IMR-90 (cell line): Measurements from ENCODE around the gene HIVEP1. TPM values are rescaled to one million over a fixed set of nuclear protein-coding genes. Genes with fewer than 3 reads are reported as not detected.

ENCODE experiments used
- ATAC-seq: fragments of 200-7000 bp; cut with Tn5 transposase; 2 replicates; pipeline ENCODE4 v1.9.1; 2020; ENCODE audit warnings: low read depth, mild to moderate bottlenecking, moderate library complexity
- BruUV-seq: library from RNA; stranded (reverse); fragments of 400-500 nt; replicated peaks from 2 replicates; lab custom pipeline; 2021; lab: Mats Ljungman, UMichigan
- CTCF ChIA-PET: fragments of 300-600 bp; formaldehyde crosslinking; extraction: SDS; loops from one replicate; lab custom pipeline; 2021; ENCODE audit warnings: antibody characterized with exemption; lab: Yijun Ruan, JAX
- POLR2A ChIA-PET: fragments of 300-600 bp; sonication (Branson Sonifier 250); formaldehyde crosslinking; loops from one replicate; lab custom pipeline; 2022; ENCODE audit warnings: antibody characterized with exemption; ENCODE audit not compliant: unreplicated experiment; lab: Charles Lee
- DNase-seq: peaks from one replicate; pipeline ENCODE4 v3.0.0; 2013
- H2AFZ ChIP-seq: replicated peaks from 2 replicates; pipeline ENCODE3; 2013; ENCODE audit warnings: low read length, mild to moderate bottlenecking; ENCODE audit not compliant: poor library complexity
- H2AK5ac ChIP-seq: 2 replicates; pipeline ENCODE4 v1.6.1; 2013; ENCODE audit warnings: low read depth, low read length, inconsistent platforms
- H2AK9ac ChIP-seq: replicated peaks from 2 replicates; pipeline ENCODE3; 2013; ENCODE audit warnings: mild to moderate bottlenecking, low read depth, low read length, moderate library complexity; ENCODE audit not compliant: poor library complexity
- H2BK120ac ChIP-seq: 2 replicates; pipeline ENCODE4 v1.6.1; 2013; ENCODE audit warnings: low read depth, low read length, inconsistent platforms
- H2BK15ac ChIP-seq: 3 replicates; pipeline ENCODE4 v1.6.1; 2013; ENCODE audit warnings: low read depth, low read length, inconsistent platforms
- H2BK20ac ChIP-seq: 2 replicates; pipeline ENCODE4 v1.6.1; 2013; ENCODE audit warnings: low read depth, mild to moderate bottlenecking, inconsistent platforms, low read length, moderate library complexity
- H2BK5ac ChIP-seq: 2 replicates; pipeline ENCODE4 v1.6.1; 2013; ENCODE audit warnings: mild to moderate bottlenecking, low read depth, low read length, inconsistent platforms; ENCODE audit not compliant: poor library complexity, severe bottlenecking
- H3K14ac ChIP-seq: replicated peaks from 2 replicates; pipeline ENCODE4 v1.6.1; 2013; ENCODE audit warnings: low read depth, low read length, inconsistent platforms
- H3K18ac ChIP-seq: 2 replicates; pipeline ENCODE4 v1.6.1; 2013; ENCODE audit warnings: low read depth, low read length, control low read depth
- H3K23ac ChIP-seq: 2 replicates; pipeline ENCODE4 v1.6.1; 2013; ENCODE audit warnings: low read depth, low read length, inconsistent platforms
- H3K27ac ChIP-seq: 2 replicates; pipeline ENCODE4 v1.5.1; 2013; ENCODE audit warnings: mild to moderate bottlenecking, control low read depth, low read length; ENCODE audit not compliant: insufficient read depth
- H3K27me3 ChIP-seq: 2 replicates; pipeline ENCODE4 v1.6.1; 2013; ENCODE audit warnings: low read length; ENCODE audit not compliant: control insufficient read depth, insufficient read depth
- H3K36me3 ChIP-seq: 2 replicates; pipeline ENCODE4 v1.6.1; 2013; ENCODE audit warnings: low read length, mixed read lengths; ENCODE audit not compliant: control insufficient read depth, insufficient read depth
- H3K4ac ChIP-seq: 2 replicates; pipeline ENCODE4 v1.6.1; 2013; ENCODE audit warnings: low read depth, low read length, inconsistent platforms
- H3K4me1 ChIP-seq: 2 replicates; pipeline ENCODE4 v1.6.1; 2013; ENCODE audit warnings: low read length, mixed read lengths; ENCODE audit not compliant: control insufficient read depth, insufficient read depth
- H3K4me2 ChIP-seq: 2 replicates; pipeline ENCODE4 v1.6.1; 2013; ENCODE audit warnings: low read depth, mild to moderate bottlenecking, control low read depth, low read length, moderate library complexity
- H3K4me3 ChIP-seq: 2 replicates; pipeline ENCODE4 v1.5.1; 2013; ENCODE audit warnings: low read depth, mild to moderate bottlenecking, control low read depth, low read length, moderate library complexity; ENCODE audit not compliant: insufficient read depth
- H3K56ac ChIP-seq: 2 replicates; pipeline ENCODE4 v1.6.1; 2013; ENCODE audit warnings: low read length, inconsistent platforms; ENCODE audit not compliant: insufficient read depth; ENCODE audit errors: extremely low read depth
- H3K79me1 ChIP-seq, 2 experiments: 2 replicates each; pipeline ENCODE4 v1.6.1; 2013; ENCODE audit warnings: low read length in 2 of 2, inconsistent platforms in 1 of 2, low read depth in 1 of 2
- H3K9ac ChIP-seq: 2 replicates; pipeline ENCODE4 v1.6.1; 2013; ENCODE audit warnings: low read depth, low read length, control low read depth
- H3K9me1 ChIP-seq: 2 replicates; pipeline ENCODE4 v1.6.1; 2013; ENCODE audit warnings: low read length, inconsistent platforms; ENCODE audit not compliant: insufficient read depth
- H3K9me3 ChIP-seq: 2 replicates; pipeline ENCODE4 v1.6.1; 2013; ENCODE audit warnings: low read length; ENCODE audit not compliant: control insufficient read depth, insufficient read depth
- H4K20me1 ChIP-seq: 2 replicates; pipeline ENCODE4 v1.6.1; 2013; ENCODE audit warnings: low read length, inconsistent platforms; ENCODE audit not compliant: insufficient read depth
- H4K5ac ChIP-seq: 2 replicates; pipeline ENCODE4 v1.6.1; 2013; ENCODE audit warnings: mild to moderate bottlenecking, low read depth, low read length, control low read depth
- H4K8ac ChIP-seq, 2 experiments: 2 replicates each; pipeline ENCODE4 v1.6.1; 2013; ENCODE audit warnings: low read depth in 2 of 2, low read length in 2 of 2, control low read depth in 1 of 2, inconsistent platforms in 1 of 2
- H4K91ac ChIP-seq: 2 replicates; pipeline ENCODE4 v1.6.1; 2013; ENCODE audit warnings: low read depth, low read length, inconsistent platforms; ENCODE audit not compliant: insufficient read depth
- BHLHE40 ChIP-seq: fragments of 150-350 bp; IDR thresholded peaks from 2 replicates; pipeline ENCODE4 v1.6.1; 2016; ENCODE audit warnings: mild to moderate bottlenecking, low read depth, low read length
- CEBPB ChIP-seq: IDR thresholded peaks from 2 replicates; pipeline ENCODE4 v1.6.1; 2012; ENCODE audit warnings: low read depth, low read length, improper control_type of control experiment
- FOS ChIP-seq: fragments of 150-350 bp; IDR thresholded peaks from 2 replicates; pipeline ENCODE4 v1.6.1; 2016; ENCODE audit warnings: low read depth, low read length
- MAFK ChIP-seq: IDR thresholded peaks from 2 replicates; pipeline ENCODE4 v1.6.1; 2012; ENCODE audit warnings: low read depth, low read length, improper control_type of control experiment
- MAZ ChIP-seq: IDR thresholded peaks from 2 replicates; pipeline ENCODE4 v1.6.1; 2012; ENCODE audit warnings: low read depth, mild to moderate bottlenecking, low read length, improper control_type of control experiment, moderate library complexity, borderline replicate concordance
- NFE2L2 ChIP-seq: fragments of 150-350 bp; IDR thresholded peaks from 2 replicates; pipeline ENCODE4 v1.6.1; 2016; ENCODE audit warnings: low read depth, mild to moderate bottlenecking, low read length
- POLR2A ChIP-seq: IDR thresholded peaks from 2 replicates; pipeline ENCODE4 v1.6.1; 2012; ENCODE audit warnings: mild to moderate bottlenecking, low read depth, low read length
- RCOR1 ChIP-seq: IDR thresholded peaks from 2 replicates; pipeline ENCODE4 v1.6.1; 2012; ENCODE audit warnings: mild to moderate bottlenecking, low read length, improper control_type of control experiment; ENCODE audit not compliant: insufficient replicate concordance
- RFX5 ChIP-seq: IDR thresholded peaks from 2 replicates; pipeline ENCODE4 v1.8.0; 2012; ENCODE audit warnings: low read depth, mild to moderate bottlenecking, low read length, moderate library complexity
- WGBS, 2 experiments: methylation state at CpG; one replicate each; pipeline versions ENCODE4 v1.1.5 to v1.1.7; 2013; ENCODE audit warnings: missing lambda C conversion rate in 2 of 2; ENCODE audit not compliant: insufficient read length in 1 of 2; ENCODE audit errors: extremely low coverage in 2 of 2; 5-methylcytosine and 5-hydroxymethylcytosine counted together
- dilution Hi-C: fragments of 300-500 bp; cut with HindIII; formaldehyde crosslinking; loops from one replicate; pipeline ENCODE4 v1.14.3; 2018; ENCODE audit warnings: low sequenced_read_pairs; ENCODE audit not compliant: unreplicated experiment
- in situ Hi-C: fragments of 300-500 bp; cut with MboI; formaldehyde crosslinking; loops from 3 replicates; pipeline ENCODE4 v1.14.3; 2019; ENCODE audit warnings: low sequenced_read_pairs, inconsistent platforms, mixed read lengths
- intact Hi-C: fragments of 100-400 bp; cut with micrococcal nuclease; formaldehyde crosslinking; loops from 2 replicates; pipeline ENCODE4 v1.10.0; 2022
- polyA plus RNA-seq, 3 experiments: library from polyadenylated mRNA; depleted of rRNA; stranded (reverse); fragments of >200 nt; gene quantifications; 2 replicates each; pipeline ENCODE4 v1.2.3, GENCODE V29; 2012; ENCODE audit warnings: low replicate concordance in 1 of 3
- total RNA-seq: library from RNA; depleted of rRNA; stranded (reverse); fragments of >200 nt; gene quantifications from 2 replicates; pipeline ENCODE4 v1.2.3, GENCODE V29; 2012
- TF ChIP-seq, protein P1 (sequence below): fragments of 150-350 bp; IDR thresholded peaks from 2 replicates; pipeline ENCODE4 v1.6.1; 2017; ENCODE audit warnings: mild to moderate bottlenecking, antibody characterized with exemption, low read length, low read depth
- TF ChIP-seq, protein P2 (sequence below): fragments of 150-350 bp; IDR thresholded peaks from 2 replicates; pipeline ENCODE4 v1.6.1; 2016; ENCODE audit warnings: low read depth, mild to moderate bottlenecking, low read length, moderate library complexity, borderline replicate concordance

HIVEP1 gene
- total and polyA plus RNA-seq, 2 of the 4 experiments (the other 2 are of a cell fraction), result 13.0 to 17.2 TPM

DNA sequence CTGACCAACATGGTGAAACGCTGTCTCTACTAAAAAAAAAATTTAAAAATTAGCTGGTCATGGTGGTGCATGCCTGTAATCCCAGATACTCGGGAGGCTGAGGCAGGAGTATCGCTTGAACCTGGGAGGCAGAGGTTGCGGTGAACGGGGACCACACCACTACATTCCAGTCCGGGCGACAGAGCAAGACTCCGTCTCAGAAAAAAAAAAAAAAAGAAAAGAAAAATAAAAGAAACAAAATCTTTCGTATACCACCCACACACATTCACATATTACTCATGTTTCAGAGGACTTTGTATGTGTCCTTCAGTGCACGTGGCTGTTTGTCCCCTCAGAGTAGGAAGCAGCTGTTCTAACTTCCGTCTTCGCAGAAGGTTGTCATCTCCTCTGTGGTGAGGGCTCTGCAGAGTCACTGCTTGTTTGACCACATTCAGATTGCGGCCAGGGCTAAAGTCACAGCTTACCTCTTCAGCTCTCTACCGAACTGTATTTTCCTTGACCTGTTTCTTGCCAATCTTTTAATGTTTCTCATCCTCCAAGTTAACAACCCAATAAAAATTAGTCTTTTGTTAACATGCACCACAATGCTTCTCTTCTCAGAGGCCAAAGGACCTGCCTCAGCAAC lies 36.6 kb upstream of the HIVEP1 start:
- Histone ChIP-seq H3K27me3 (no peaks in the 10 kb centered on the region), H3K9me1 (peaks cover 11% of the 10 kb centered on the region), H3K4ac (peak overlapping the region; percentile 70), H3K14ac (peak overlapping the region; percentile 83), H2AFZ (peak overlapping the region; percentile 72), H2BK120ac (peak overlapping the region; percentile 52), H2AK9ac (no peak overlapping the region), H3K27ac (no peak overlapping the region), H3K4me1 (peaks cover 11% of the 10 kb centered on the region), H2AK5ac (peak overlapping the region; percentile 49; the same call in 1 of the 2 replicates), H3K4me3 (no peak overlapping the region), H3K23ac (no peak overlapping the region), H3K79me1 (no peaks in the 10 kb centered on the region; a peak in 1 of 4 replicates), H2BK20ac (peak overlapping the region; percentile 55; the same call in 1 of the 2 replicates), H4K5ac (no peak overlapping the region), H3K4me2 (no peak overlapping the region), H4K8ac (peak overlapping the region in 1 of 2 experiments; percentile 19; a peak in 1 of 4 replicates), H2BK15ac (peak overlapping the region; percentile 64; the same call in 1 of the 3 replicates), H3K9ac (no peak overlapping the region), H4K20me1 (no peaks in the 10 kb centered on the region), H3K18ac (peak overlapping the region; percentile 3; the same call in 1 of the 2 replicates), H2BK5ac (no peak overlapping the region), H3K36me3 (no peaks in the 10 kb centered on the region), H3K56ac (no peak overlapping the region), H4K91ac (no peak overlapping the region), H3K9me3 (no peaks in the 10 kb centered on the region)
- in situ Hi-C loops, result no loop called here
- dilution Hi-C loops, result no loop called here
- TF ChIP-seq, protein P1, sequence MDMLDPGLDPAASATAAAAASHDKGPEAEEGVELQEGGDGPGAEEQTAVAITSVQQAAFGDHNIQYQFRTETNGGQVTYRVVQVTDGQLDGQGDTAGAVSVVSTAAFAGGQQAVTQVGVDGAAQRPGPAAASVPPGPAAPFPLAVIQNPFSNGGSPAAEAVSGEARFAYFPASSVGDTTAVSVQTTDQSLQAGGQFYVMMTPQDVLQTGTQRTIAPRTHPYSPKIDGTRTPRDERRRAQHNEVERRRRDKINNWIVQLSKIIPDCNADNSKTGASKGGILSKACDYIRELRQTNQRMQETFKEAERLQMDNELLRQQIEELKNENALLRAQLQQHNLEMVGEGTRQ, result no peak
- no peak for TF ChIP-seq POLR2A
- TF ChIP-seq, protein P2, sequence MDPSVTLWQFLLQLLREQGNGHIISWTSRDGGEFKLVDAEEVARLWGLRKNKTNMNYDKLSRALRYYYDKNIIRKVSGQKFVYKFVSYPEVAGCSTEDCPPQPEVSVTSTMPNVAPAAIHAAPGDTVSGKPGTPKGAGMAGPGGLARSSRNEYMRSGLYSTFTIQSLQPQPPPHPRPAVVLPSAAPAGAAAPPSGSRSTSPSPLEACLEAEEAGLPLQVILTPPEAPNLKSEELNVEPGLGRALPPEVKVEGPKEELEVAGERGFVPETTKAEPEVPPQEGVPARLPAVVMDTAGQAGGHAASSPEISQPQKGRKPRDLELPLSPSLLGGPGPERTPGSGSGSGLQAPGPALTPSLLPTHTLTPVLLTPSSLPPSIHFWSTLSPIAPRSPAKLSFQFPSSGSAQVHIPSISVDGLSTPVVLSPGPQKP, result no peak
- TF ChIP-seq RFX5, result no peak
- TF ChIP-seq FOS, result no peak
- TF ChIP-seq NFE2L2, result no peak
- TF ChIP-seq MAFK, result no peak
- TF ChIP-seq MAZ, result no peak
- no peak for TF ChIP-seq CEBPB
- TF ChIP-seq RCOR1, result no peak
- no peak for TF ChIP-seq BHLHE40
- ATAC-seq (no peak), DNase-seq (no peak)
- intact Hi-C loops, result no loop called here
- ChIA-PET CTCF (no interaction called here), POLR2A (no interaction called here)
- no TSS peak for BruUV-seq
- 67% methylated on average over 1 of the region's 14 CpGs; no CpG with 5 or more reads in 1 of the 2 experiments for WGBS, 2 experiments
